OCI-LY1 (cell line): ENCODE results near the gene TNFRSF1B.

ENCODE experiments used
- H2AFZ ChIP-seq: fragments of 200-600 bp; sonication (generic), shearing (Covaris generic); 2 replicates; pipeline ENCODE4 v1.6.0; 2014; ENCODE audit warnings: antibody characterized with exemption, mild to moderate bottlenecking, low read length
- H3F3A ChIP-seq: fragments of 200-600 bp; sonication (generic), shearing (Covaris generic); 2 replicates; pipeline ENCODE4 v1.6.0; 2014; ENCODE audit warnings: mild to moderate bottlenecking, antibody characterized with exemption, low read length, moderate library complexity; ENCODE audit not compliant: insufficient read depth
- H3K27ac ChIP-seq: fragments of 200-600 bp; sonication (generic); 2 replicates; pipeline ENCODE4 v1.5.1; 2014; ENCODE audit warnings: low read length, mixed run types, mild to moderate bottlenecking, low read depth; ENCODE audit not compliant: poor library complexity, severe bottlenecking
- H3K27me3 ChIP-seq: fragments of 200-600 bp; sonication (generic); 2 replicates; pipeline ENCODE4 v1.6.0; 2014; ENCODE audit warnings: antibody characterized with exemption, mild to moderate bottlenecking, low read length, moderate library complexity; ENCODE audit not compliant: insufficient read depth
- H3K36me3 ChIP-seq: fragments of 200-600 bp; sonication (generic); 2 replicates; pipeline ENCODE4 v1.6.1; 2014; ENCODE audit warnings: mild to moderate bottlenecking, antibody characterized with exemption, low read length, moderate library complexity, mixed read lengths; ENCODE audit not compliant: insufficient read depth
- H3K4me1 ChIP-seq: fragments of 200-600 bp; sonication (generic); 2 replicates; pipeline ENCODE4 v1.5.1; 2014; ENCODE audit warnings: mild to moderate bottlenecking, low read length, moderate library complexity; ENCODE audit not compliant: insufficient read depth, severe bottlenecking
- H3K4me2 ChIP-seq: fragments of 200-600 bp; sonication (generic), shearing (Covaris generic); 2 replicates; pipeline ENCODE4 v1.6.1; 2014; ENCODE audit warnings: low read length
- H3K4me3 ChIP-seq: fragments of 200-600 bp; sonication (generic); 2 replicates; pipeline ENCODE4 v1.5.1; 2014; ENCODE audit warnings: low read length, low read depth, mild to moderate bottlenecking, mixed read lengths; ENCODE audit not compliant: poor library complexity, severe bottlenecking
- H3K79me2 ChIP-seq: fragments of 200-600 bp; shearing (Covaris generic); 2 replicates; pipeline ENCODE4 v1.6.1; 2016; ENCODE audit warnings: mixed run types, low read length, mixed read lengths; ENCODE audit not compliant: insufficient read depth
- H3K9ac ChIP-seq: fragments of 200-600 bp; sonication (generic), shearing (Covaris generic); 2 replicates; pipeline ENCODE4 v1.6.1; 2014; ENCODE audit warnings: mild to moderate bottlenecking, low read length, mixed read lengths
- H3K9me2 ChIP-seq: fragments of 200-600 bp; sonication (generic), shearing (Covaris generic); 2 replicates; pipeline ENCODE4 v1.6.1; 2014; ENCODE audit warnings: low read depth, mild to moderate bottlenecking, low read length, mixed read lengths
- H3K9me3 ChIP-seq: fragments of 200-600 bp; shearing (Covaris generic); 2 replicates; pipeline ENCODE4 v1.6.1; 2014; ENCODE audit warnings: low read length, mixed read lengths
- H4K20me1 ChIP-seq: fragments of 200-600 bp; sonication (generic), shearing (Covaris generic); 2 replicates; pipeline ENCODE4 v1.6.0; 2016; ENCODE audit warnings: mild to moderate bottlenecking, low read length; ENCODE audit not compliant: insufficient read depth
- EZH2 ChIP-seq: fragments of 200-600 bp; sonication (generic), shearing (Covaris generic); IDR thresholded peaks from 2 replicates; pipeline ENCODE4 v1.8.0; 2017; ENCODE audit warnings: borderline replicate concordance, mixed run types, mild to moderate bottlenecking, antibody characterized with exemption, low read length, moderate library complexity, mixed read lengths
- TF ChIP-seq, protein P1 (sequence below): fragments of 200-600 bp; sonication (generic), shearing (Covaris generic); IDR thresholded peaks from 2 replicates; pipeline ENCODE4 v1.5.1; 2017; ENCODE audit warnings: mild to moderate bottlenecking, antibody characterized with exemption, low read length, moderate library complexity, mixed read lengths

The TNFRSF1B gene

DNA sequence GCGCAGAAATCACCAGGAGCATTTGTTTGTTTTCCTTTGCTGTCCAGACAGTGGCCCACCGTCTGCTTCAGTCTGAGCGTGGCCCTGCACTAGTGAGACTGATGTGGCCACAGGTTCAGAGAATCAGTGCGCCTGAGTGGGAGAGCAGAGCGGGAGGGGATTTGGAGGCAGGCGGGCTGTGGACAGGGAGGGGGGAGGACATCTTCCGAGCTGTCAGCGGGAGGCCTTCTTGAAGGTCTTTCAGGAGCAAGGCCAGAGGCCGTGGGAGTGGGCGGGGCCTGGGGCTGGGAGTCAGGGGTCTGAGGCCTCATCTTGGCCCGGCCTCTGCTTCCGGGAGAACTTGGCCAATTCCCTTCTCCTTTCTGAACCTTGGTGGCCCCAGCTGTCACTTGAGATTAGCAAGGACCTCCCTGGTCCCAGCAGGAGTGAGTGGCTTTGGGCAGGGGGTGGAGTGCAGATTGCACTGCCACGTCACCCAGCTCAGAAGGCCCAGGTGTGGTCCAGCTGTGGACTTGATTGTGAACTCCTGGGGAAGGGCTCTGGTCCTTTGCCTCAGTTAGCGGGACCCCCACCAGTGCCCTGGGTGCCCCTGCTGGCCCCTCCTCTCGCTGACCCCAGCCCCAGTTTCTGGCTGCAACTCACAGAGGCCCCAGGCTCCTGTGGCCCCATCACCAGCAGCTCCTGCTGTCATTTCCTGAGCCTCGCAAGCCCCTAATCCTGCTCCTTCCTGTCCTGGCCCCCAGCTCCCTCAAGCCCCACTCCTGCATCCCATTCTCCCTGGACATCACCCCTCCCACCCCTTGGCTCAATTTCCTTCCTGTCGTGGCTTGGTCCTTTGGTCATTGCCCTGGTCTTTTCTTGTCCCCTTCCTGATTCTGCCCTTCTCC is 8.4 kb downstream of the TNFRSF1B start:
- Histone ChIP-seq H3K9ac (no peak overlapping the region), H3K4me1 (no peaks in the 10 kb centered on the region), H3K9me2 (no peaks in the 10 kb centered on the region), H3K4me2 (no peak overlapping the region), H3K27me3 (peaks cover 19% of the 10 kb centered on the region; the same call in 1 of the 2 replicates), H3K79me2 (no peaks in the 10 kb centered on the region), H3K9me3 (no peaks in the 10 kb centered on the region), H3F3A (no peaks in the 10 kb centered on the region), H3K36me3 (no peaks in the 10 kb centered on the region), H2AFZ (no peak overlapping the region), H3K4me3 (no peak overlapping the region), H3K27ac (no peak overlapping the region), H4K20me1 (no peaks in the 10 kb centered on the region)
- TF ChIP-seq EZH2, result no peak
- TF ChIP-seq, protein P1, sequence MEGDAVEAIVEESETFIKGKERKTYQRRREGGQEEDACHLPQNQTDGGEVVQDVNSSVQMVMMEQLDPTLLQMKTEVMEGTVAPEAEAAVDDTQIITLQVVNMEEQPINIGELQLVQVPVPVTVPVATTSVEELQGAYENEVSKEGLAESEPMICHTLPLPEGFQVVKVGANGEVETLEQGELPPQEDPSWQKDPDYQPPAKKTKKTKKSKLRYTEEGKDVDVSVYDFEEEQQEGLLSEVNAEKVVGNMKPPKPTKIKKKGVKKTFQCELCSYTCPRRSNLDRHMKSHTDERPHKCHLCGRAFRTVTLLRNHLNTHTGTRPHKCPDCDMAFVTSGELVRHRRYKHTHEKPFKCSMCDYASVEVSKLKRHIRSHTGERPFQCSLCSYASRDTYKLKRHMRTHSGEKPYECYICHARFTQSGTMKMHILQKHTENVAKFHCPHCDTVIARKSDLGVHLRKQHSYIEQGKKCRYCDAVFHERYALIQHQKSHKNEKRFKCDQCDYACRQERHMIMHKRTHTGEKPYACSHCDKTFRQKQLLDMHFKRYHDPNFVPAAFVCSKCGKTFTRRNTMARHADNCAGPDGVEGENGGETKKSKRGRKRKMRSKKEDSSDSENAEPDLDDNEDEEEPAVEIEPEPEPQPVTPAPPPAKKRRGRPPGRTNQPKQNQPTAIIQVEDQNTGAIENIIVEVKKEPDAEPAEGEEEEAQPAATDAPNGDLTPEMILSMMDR, result no peak

DNA sequence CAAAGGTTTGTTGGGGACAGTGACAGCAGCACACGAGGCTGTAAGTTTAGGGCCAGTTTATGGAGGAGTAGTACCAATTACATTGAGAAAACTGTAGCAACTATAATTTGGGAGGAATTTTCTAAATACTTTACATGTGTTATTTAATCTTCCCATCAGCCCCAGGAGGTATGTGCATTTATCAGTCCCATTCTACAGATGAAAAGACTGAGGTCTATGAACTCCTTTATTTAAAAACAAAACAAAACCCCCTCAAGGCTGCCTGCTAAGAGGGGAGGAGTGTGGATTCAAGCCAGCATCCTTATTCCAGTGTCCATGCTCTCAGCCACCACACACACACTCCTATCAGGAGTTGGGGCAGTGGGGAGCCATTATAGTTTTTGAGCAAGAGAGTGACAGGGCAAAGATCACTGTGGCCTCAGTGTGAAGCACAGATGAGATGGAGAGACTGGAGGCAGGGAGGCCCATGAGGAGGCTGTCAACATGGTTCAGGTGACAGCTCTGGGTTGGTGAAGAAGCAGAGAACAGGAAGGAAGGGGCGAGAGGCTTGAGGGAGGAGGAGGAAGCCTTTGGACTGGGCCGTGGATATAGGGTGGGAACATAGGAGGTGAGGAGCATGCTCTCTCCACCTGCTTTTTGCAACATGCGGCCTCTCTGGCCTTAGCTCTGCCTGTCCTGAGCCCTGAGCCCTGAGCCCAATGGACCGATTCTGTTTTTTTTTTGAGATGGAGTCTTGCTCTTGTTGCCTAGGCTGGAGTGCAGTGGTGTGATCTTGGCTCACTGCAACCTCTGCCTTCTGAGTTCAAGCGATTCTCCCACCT is 9.7 kb downstream of the TNFRSF1B start:
- no peaks in the 10 kb centered on the region for H3F3A ChIP-seq
- TF ChIP-seq EZH2, result no peak
- TF ChIP-seq, protein P1, result no peak
- H3K4me3 ChIP-seq, result no peak overlapping the region
- H3K4me1 ChIP-seq, result no peaks in the 10 kb centered on the region
- no peak overlapping the region for H3K9ac ChIP-seq
- H3K79me2 ChIP-seq, result no peaks in the 10 kb centered on the region
- no peak overlapping the region for H3K4me2 ChIP-seq
- H3K36me3 ChIP-seq, result no peaks in the 10 kb centered on the region
- H3K27ac ChIP-seq, result no peak overlapping the region
- peaks cover 20% of the 10 kb centered on the region; the same call in 1 of the 2 replicates for H3K27me3 ChIP-seq
- H2AFZ ChIP-seq, result no peak overlapping the region
- H3K9me2 ChIP-seq, result no peaks in the 10 kb centered on the region
- no peaks in the 10 kb centered on the region for H3K9me3 ChIP-seq
- H4K20me1 ChIP-seq, result no peaks in the 10 kb centered on the region

DNA sequence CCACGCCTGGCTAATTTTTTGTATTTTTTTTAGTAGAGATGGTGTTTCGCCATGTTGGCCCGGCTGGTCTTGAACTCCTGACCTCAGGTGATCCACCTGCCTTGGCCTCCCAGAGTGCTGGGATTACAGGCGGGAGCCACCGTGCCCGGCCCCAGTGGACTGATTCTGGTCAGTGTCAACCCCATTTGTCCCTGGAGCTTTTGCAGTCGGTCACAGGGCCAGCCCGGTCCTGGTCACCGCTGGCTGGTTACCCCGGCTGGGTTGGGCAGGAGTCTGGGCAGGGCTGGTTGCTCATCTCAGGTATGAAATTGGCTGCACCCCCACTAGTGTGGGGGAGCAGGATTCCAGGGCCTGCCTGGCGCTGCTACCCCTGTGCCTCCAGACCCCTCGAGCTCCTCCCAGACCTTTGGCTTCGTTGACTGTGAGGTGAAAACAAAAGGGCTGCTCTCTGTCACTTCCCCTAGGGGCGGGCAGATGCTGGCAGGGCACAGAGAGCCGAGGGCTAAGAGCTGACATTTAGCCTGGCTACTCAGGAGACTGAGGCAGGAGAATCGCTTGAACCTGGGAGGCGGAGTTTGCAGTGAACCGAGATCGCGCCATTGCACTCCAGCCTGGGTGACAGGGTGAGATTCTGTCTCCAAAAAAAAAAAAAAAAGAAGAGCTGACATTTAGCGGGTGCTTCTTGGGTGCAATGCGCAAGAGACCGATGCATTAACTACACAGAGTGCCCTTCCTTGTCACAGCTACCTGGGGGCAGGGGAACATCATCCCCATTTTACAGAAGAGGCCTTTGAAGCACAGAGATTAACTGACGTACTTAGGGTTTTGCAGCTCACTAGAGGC is 10.6 kb downstream of the TNFRSF1B start:
- no peaks in the 10 kb centered on the region for H3K79me2 ChIP-seq
- H3K9me2 ChIP-seq, result no peaks in the 10 kb centered on the region
- no peak overlapping the region for H3K4me2 ChIP-seq
- no peaks in the 10 kb centered on the region for H3K9me3 ChIP-seq
- TF ChIP-seq EZH2, result no peak
- TF ChIP-seq, protein P1, result no peak
- no peak overlapping the region for H3K9ac ChIP-seq
- no peak overlapping the region for H3K27ac ChIP-seq
- H2AFZ ChIP-seq, result no peak overlapping the region
- H3K36me3 ChIP-seq, result no peaks in the 10 kb centered on the region
- no peaks in the 10 kb centered on the region for H3K4me1 ChIP-seq
- H3K4me3 ChIP-seq, result no peak overlapping the region
- H4K20me1 ChIP-seq, result no peaks in the 10 kb centered on the region
- H3K27me3 ChIP-seq, result 0 out of 2 replicates have a peak, but pooled peaks cover 15% of the 10 kb centered on the region
- H3F3A ChIP-seq, result no peaks in the 10 kb centered on the region
